ENCODE measurements around the gene MYH1.

Gene MYH1

GRCh38 chr17:10521949-10522348, 3.6 kb upstream of the MYH1 start:
- DNase-seq (ENCODE audit: low read depth) = no peak
- H3K4me3 ChIP-seq (replicated peaks; ENCODE audit: low read depth, low read length) = no peak overlapping the region

GRCh38 chr17:10516638-10517037, 1.7 kb downstream of the MYH1 start:
- no peak for TF ChIP-seq CTCF (IDR thresholded peaks at IDR 0.05; ENCODE audit: low read length, missing control alignments)
- no peak overlapping the region for H3K4me3 ChIP-seq (replicated peaks; ENCODE audit: low read depth, low read length)
- no peak for DNase-seq (ENCODE audit: low read depth)

More at GRCh38 chr17:10521949-10522348, 3.6 kb upstream of the MYH1 start:
- no peak for TF ChIP-seq CTCF (IDR thresholded peaks at IDR 0.05; ENCODE audit: low read length, missing control alignments)

GRCh38 chr17:10516065-10516464, 2.3 kb downstream of the MYH1 start:
- H3K4me3 ChIP-seq (replicated peaks; ENCODE audit: low read depth, low read length) = no peak overlapping the region
- DNase-seq (ENCODE audit: low read depth) = no peak
- TF ChIP-seq CTCF (IDR thresholded peaks at IDR 0.05; ENCODE audit: low read length, missing control alignments) = no peak

- TF ChIP-seq CTCF (IDR thresholded peaks at IDR 0.05; ENCODE audit: low read length, missing control alignments) = no peak
- peak; percentile 25 for DNase-seq (ENCODE audit: low read depth)
Measured at GRCh38 chr17:10513299-10514067, 4.9 kb downstream of the MYH1 start.

GRCh38 chr17:10512856-10513255, 5.5 kb downstream of the MYH1 start:
- no peak for TF ChIP-seq CTCF (IDR thresholded peaks at IDR 0.05; ENCODE audit: low read length, missing control alignments)
- H3K4me3 ChIP-seq (replicated peaks; ENCODE audit: low read depth, low read length) = no peak overlapping the region
- no peak for DNase-seq (ENCODE audit: low read depth)

More at GRCh38 chr17:10513299-10514067, 4.9 kb downstream of the MYH1 start:
- no peak overlapping the region for H3K4me3 ChIP-seq (replicated peaks; ENCODE audit: low read depth, low read length)

- H3K4me3 ChIP-seq (replicated peaks; ENCODE audit: low read depth, low read length) = no peak overlapping the region
- no peak for TF ChIP-seq CTCF (IDR thresholded peaks at IDR 0.05; ENCODE audit: low read length, missing control alignments)
- DNase-seq (ENCODE audit: low read depth) = no peak
Measured at GRCh38 chr17:10499950-10500349, 18.4 kb downstream of the MYH1 start.

GRCh38 chr17:10492004-10492403, 26.3 kb downstream of the MYH1 start:
- no peak for TF ChIP-seq CTCF (IDR thresholded peaks at IDR 0.05; ENCODE audit: low read length, missing control alignments)
- H3K4me3 ChIP-seq (replicated peaks; ENCODE audit: low read depth, low read length) = no peak overlapping the region
- DNase-seq (ENCODE audit: low read depth) = no peak

Measured in fibroblast of pulmonary artery (primary cell).